GM19372 (cell line): ENCODE data around the gene DUSP2.

Experiments
- ATAC-seq: cut with Tn5 transposase; IDR thresholded peaks from one replicate; pipeline ENCODE4 v1.9.1; 2021; ENCODE audit warnings: mild to moderate bottlenecking, low read depth, moderate library complexity; ENCODE audit not compliant: unreplicated experiment

DUSP2 gene

DNA sequence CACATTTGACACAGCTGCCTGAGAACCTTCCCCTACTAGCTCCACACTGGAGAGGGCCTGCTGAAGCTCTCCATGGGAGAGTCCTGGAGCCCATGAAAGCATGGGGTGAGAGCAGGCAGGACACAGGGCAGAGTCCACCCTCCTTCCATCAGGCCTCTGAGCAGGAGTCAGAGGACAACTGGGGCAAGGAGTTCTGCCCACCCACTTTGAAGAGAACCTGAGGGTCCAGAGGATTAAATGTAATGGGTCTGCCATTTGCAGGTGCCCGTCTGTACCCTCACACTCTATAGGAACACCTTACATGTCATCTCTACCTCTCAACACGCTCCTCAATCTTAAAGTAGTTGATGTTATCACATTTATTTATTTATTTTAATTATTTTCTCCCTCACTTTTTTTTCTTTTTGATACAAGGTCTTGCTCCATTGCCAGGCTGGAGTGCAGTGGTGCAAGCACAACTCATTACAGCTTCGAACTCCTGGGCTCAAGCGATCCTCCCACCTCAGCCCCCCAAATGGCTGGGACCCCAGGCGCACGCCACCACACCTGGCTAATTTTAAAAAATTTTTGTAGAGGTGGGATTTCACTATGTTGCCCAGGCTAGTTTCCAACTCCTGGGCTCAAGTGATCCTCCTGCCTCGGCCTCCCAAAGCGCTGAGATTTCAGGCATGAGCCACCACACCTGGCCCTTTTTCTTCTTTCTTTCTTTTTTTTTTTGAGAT lies 39.1 kb downstream of the DUSP2 start:
- ATAC-seq, result no peak

DNA sequence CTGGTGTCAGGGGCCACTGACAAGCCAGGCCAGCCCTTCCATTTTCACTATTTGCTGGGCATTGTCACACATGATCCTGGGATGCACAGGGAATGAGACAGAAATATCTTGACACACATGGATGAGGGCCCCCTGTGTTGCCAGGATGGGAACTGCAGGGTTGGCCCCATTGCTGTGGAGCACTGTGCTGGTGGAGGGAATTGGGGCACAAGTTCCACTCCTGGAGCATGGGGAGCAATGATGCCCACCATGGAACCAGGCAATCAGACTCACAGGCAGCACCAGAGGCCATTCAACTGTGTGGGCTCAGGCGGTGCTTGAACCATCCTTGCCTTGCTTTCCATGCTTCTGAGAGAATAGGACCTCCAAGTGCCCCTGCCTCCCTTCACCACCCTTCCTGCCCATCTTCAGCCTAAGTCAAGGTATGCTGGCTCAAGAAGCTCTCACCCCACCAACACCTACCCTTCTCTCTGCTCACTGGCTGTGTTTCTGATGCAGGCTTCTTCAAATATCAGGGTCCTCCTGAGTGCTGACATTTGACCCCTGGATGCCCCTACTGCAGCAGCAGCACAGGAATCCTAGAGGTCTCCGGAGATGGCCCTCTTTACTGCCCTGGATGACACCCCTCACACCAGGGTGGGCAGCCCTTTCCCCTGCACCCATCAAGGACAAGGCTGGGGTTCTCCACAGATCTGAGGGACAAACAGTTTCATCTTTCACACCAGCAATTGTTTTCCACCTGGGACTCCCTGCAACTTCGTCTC lies 39.9 kb downstream of the DUSP2 start:
- ATAC-seq, result no peak

DNA sequence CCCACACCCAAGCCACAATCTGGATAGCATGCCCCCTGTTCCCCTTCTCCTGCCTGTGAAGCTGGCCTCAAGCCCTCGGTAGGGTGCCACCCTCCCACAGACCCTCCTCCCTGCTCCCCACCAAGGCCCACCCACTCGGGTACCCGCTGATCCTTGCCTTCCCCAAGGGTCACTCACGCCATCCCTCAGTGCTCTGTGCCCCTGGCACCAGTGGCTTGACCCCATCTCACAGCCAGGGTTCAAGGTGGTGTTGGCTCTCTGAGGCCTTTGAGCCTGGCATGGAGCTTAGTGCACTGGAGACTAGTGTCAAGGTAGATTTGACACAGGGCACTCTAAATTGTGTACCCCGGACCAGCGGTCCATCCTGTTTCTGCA lies 40.8 kb downstream of the DUSP2 start:
- no peak for ATAC-seq

DNA sequence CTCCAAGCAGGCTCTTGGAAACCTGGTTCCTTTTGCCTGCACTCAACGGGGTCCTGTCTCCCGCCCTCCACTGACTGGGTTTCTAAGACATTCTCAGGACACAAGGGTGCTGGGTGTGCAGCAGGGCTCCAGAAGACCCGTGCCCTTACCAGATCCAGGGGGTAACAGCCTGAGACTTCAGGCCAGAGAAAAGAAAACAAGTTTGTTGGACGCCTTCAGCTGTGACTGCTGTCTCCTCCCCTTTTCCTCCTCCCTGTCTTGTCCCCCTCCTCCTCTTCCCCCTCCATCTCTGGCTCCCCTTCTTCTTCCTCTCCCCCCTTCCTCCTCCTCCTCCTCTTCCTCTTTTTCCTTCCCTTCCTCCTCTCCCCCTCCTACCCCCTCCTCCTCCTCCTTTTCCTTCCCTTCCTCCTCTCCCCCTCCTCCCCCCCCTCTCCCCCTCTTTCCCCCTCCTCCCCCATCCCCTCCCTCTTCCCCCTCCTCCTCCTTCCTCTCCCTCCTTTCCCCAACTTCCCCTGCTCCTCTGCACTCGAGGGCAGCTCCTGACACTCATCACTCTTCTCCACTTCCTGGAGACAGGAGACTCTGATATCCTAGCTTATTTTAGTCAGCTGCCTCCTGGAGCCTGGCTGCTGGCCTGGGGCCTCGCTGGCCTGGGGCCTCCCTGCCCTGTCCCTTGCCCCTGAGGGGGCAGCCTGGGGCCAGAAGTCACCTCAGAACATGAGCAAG lies 41.3 kb downstream of the DUSP2 start:
- no peak for ATAC-seq

DNA sequence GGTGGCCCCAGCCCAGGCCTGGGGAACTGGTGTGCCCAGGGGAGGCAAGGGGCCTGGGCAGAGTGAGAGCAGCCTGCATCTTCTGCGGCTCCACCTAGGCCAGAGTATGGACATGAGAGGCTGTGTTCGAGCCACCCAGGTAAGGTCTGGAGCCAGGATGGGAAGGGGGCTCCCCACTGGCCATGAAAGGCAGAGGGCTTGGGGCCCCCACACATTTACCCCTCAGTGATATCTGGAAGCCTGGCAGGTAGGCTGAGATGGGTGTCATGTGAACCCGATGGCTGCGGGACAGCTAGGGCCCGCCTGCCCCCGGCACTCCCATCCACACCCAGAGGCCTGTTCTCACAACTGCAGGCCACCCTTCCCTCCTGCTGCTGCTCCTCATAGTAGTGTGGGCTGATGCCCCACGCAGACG lies 42.0 kb downstream of the DUSP2 start:
- ATAC-seq, result no peak

DNA sequence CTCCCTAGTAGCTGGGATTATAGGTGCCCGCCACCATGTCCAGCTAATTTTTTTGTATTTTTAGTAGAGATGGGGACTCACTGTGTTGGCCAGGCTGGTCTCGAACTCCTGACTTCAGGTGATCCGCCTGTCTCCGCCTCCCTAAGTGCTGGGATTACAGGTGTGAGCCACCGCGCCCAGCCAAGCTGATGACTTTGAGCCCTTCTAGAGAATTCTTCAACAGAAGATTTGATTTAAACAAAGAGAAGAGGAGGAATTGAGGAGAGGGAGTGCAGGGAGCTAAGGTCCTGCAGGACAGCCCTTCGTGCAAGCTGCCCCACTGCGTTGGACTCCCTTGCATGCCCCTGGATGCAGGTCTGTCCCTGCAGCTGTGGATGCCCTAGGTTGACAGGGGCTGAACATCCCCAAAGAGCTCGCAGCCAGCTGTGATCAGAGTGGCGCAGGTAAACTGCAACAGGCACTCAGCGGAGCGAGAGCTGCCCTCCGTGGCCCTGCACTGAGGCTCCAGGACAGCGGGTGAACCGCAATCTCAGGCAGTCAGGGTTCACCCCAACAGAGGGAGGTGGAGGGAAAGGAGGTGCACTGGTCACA lies 42.5 kb downstream of the DUSP2 start:
- no peak for ATAC-seq

DNA sequence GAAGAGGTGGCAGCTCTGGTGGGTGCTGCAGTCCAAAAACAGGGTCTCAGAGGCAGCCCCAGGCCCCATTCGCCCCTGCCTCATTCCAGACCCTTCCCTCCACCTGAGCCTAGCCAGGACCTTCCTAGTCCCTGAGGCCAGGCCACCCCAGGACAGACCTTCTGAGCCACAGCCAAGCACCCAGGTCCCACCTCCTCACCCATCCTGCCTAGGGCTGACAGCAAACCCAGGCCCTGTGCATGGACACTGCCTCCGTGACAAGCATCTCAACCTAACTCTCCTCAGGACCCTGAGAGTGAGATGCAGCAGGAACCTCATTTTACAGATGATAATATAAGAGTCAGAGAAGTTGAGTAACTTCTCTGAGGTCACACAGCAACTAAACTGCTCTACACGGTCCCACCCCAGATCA lies 44.3 kb downstream of the DUSP2 start:
- ATAC-seq, result no peak

DNA sequence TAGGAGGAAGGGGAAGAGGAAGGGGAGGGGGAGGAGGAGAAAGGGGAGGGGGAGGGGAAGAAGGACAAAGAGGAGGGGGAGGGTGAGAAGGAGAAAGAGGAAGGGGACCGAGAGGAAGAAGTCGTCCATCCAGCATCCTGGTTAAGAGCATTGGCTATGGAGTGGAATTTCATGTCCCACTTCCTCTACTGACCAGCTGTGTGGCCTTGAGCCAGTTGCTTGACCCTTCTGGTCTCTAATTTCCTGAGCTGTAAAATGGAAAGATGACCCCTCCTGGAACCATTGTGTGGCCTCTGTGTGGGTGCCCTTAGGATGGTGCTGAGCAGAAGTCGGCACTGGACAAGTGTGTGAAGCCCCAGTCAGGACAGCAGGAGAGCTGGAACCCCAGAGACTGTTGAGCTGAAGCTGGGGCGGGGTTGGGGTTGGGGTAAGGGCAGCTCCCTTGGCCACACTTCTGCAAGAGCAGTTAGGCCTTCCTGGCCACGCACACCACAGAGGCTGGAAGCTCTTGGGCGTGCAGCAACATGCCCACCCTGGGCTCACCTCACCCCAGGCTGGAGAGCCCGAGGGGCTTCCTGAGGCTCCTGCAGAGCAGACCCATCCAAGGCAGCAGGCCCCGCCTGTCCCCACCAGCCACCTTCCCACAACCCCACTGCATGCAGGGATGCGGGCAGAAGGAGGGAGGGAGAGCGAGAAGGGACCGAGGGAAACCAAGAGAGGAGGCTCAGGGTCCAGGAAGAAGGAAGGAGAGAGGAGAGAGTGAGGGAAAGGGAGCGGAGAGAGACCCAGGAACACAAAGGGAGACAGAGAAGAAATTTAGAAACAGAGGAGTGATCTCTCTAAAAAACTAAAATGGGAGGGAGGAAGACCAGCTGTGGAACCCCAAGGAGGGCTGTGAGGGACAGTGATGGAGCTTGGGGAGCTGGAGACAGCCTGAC lies 45.1 kb downstream of the DUSP2 start:
- ATAC-seq, result no peak

DNA sequence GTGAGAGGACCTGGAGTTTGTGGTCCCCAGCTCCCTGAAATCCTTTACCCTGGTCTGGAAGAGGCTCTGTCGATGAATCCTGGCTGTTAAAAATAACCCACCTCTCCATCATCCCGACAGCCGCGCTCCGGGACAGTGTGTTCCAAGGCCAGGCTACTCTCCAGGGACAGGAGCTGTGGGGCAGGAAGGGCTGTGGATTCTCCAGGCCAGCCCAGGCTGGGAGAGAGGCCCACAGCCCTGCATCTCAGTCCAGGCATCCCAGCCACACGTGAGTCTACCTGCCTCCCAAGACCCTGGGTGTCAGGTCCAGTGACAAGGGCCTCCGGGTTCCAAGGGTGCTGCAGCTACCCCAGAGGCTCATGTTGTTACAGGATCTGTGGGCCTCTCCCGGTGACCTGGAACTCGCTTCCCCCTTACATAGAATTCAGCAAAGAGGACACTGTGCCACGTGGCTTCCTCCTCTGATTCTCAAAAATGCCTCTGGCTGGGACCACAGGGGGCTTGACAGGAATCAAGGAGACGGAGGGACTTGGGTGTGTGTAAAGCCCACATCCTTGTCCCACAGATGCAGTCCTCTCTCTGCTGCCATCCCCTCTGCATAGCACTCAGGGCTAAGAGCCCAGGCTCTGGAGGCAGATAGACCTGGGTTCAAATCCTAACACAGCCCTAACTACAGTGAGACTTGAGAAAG lies 46.2 kb downstream of the DUSP2 start:
- ATAC-seq, result no peak

DNA sequence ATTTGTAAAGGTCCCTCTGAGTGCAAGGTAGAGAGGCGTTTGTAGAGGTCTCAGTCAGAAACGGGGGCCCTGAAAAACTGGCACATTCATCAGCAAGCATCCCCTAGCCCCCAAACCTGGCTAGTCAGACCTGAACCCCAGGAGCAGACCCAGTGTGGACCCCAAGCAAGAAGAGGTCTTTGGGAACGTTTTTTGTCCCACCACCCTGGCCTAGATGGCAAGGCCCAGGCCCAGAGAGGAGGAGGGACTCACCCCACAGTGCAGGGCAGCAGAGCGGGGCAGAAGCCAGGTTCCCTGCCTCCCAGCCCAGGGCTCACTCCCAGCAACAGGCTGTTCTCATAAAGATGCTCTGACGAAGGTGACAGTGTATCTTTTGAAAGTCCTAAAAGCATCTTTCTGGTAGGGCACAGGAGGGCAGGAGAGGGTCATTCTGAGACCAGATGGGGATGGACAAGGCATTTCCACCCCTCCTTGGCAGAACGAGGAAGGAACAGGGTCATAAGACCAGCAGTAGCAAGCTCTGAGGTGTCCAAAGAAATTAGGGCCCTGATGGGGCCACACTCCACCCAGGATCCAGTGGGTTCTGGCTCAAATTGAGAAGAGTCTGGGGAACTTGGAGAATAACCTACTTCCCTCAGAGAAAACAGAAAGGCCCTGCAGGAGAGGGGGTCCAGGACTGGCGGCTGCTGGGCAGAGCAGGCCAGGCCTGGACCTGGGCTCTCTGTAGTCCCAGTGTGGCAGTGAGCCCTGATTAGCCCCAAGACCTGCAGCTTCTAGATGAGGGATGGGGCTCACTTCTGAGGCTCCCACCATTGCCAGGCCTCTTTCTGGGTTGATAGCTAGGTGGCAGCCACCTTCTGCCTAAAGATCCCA lies 47.1 kb downstream of the DUSP2 start:
- no peak for ATAC-seq

DNA sequence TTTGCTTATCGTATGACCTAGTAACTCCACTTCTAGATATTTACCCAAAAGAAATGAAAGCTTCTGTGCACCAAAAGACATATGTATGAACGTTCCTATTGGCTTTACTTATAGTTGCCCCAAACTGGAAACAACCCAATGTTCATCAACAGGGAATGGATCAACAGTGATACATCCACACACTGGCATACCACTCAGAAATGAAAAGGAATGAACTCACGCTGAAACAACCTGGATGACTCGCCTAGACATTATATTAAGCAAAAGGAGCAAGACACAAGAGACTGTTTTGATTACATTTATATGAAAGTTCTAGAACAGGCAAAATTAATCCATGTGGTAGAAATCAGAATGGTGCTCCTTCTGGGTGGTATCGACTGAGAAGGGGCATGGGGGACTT lies 47.8 kb downstream of the DUSP2 start:
- no peak for ATAC-seq

DNA sequence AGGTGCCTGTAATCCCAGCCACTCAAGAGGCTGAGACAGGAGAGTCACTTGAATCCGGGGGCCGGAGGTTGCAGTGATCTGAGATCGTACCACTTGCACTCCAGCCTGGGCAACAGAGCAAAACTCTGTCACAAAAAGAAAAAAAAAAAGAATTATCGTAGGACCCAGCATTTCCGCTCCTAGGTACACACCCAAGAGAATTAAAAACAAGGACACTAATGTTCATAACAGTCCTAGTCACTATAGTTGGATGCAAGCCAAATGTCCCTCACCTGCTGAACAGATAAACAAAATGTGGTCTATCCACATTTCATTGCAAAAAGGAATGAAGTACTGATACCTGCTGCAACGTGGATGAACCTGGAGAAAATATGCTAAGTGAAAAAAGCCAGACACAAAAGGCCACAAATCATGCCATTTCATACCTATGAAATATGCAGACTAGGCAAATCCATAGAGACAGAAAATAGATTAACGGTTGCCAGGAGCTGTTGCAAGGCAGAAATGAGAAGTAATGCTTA lies 50.1 kb downstream of the DUSP2 start:
- ATAC-seq, result no peak

DNA sequence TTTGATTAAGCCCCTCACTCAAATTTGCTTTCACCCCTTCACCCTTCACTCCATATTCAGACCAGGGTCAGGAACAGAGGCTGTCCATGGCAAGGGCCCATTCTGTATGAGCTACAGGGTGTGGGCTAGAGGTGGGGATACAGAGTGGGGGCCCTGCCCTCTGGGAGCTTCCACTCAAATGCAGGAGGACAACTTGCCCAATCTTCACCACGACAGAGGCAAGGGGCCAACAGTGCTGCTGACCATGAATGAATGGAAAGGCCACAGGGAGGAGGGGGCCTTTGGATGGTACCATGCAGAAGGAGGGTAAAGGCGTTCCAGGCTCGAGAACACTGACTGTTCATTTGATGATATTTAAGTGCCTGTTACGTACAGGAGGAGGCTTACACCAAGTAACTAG lies 51.7 kb downstream of the DUSP2 start:
- no peak for ATAC-seq
